ENCODE data around the gene TMEM45B.

DNA sequence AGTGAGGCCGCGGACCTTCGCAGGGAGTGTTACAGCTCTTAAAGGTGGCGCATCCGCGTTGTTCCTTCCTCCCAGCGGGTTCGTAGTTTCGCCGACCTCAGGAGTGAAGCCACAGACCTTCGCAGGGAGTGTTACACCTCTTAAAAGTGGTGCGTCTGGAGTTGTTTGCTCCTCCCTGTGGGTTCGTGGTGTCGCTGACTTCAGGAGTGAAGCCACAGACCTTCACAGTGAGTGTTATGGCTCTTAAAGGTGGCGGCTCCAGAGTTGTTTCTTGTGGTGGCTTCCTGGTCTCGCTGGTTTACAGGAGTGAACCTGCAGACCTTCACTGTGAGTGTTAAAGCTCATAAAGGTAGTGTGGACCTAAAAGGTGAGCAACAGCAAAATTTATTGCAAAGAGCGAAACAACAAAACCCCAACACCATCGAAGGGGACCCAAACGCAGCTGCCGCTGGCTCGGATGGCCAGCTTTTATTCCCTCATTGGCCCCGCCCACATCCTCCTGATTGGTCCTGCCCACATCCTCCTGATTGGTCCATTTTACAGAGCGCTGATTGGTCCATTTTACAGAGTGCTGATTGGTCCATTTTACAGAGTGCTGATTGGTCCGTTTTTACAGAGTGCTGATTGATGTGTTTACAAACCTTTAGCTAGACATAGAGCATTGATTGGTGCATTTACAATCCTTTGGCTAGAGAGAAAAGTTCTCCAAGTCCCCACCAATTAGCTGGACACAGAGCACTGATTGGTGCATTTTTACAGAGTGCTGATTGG lies 1.2 kb upstream of the TMEM45B start:
- TF ChIP-seq, protein P1, sequence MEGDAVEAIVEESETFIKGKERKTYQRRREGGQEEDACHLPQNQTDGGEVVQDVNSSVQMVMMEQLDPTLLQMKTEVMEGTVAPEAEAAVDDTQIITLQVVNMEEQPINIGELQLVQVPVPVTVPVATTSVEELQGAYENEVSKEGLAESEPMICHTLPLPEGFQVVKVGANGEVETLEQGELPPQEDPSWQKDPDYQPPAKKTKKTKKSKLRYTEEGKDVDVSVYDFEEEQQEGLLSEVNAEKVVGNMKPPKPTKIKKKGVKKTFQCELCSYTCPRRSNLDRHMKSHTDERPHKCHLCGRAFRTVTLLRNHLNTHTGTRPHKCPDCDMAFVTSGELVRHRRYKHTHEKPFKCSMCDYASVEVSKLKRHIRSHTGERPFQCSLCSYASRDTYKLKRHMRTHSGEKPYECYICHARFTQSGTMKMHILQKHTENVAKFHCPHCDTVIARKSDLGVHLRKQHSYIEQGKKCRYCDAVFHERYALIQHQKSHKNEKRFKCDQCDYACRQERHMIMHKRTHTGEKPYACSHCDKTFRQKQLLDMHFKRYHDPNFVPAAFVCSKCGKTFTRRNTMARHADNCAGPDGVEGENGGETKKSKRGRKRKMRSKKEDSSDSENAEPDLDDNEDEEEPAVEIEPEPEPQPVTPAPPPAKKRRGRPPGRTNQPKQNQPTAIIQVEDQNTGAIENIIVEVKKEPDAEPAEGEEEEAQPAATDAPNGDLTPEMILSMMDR (IDR thresholded peaks at IDR 0.05): no peak
- no peak for TF ChIP-seq POLR2A (IDR thresholded peaks at IDR 0.05)

Measured in esophagus squamous epithelium (tissue), 4 donors.